AG09309 (cell line): ENCODE results near the gene ZSWIM5.
"Not testable (repeated sequence)": the region's sequence is repeated elsewhere in the genome, so short reads cannot be mapped to it uniquely, and the experiment has no call there.

ENCODE experiments used
- DNase-seq: peaks from one replicate; pipeline ENCODE4 v3.0.0-alpha.2; 2010; ENCODE audit warnings: low read depth
- H3K4me3 ChIP-seq: 2 replicates; pipeline ENCODE4 v1.5.1; 2011; ENCODE audit warnings: mild to moderate bottlenecking, low read depth, low read length, moderate library complexity; ENCODE audit not compliant: control insufficient read depth
- CTCF ChIP-seq: IDR thresholded peaks from 2 replicates; pipeline ENCODE4 v1.5.1; 2011; ENCODE audit warnings: mild to moderate bottlenecking, low read depth, low read length, inconsistent platforms; ENCODE audit not compliant: insufficient read depth, control insufficient read depth; ENCODE audit errors: missing control alignments

The ZSWIM5 gene

GRCh38 chr1:45187725-45188124 is 18.7 kb downstream of the ZSWIM5 start:
- no peak for TF ChIP-seq CTCF
- no peak overlapping the region for H3K4me3 ChIP-seq
- DNase-seq, result no peak

GRCh38 chr1:45179918-45180519 is 26.4 kb downstream of the ZSWIM5 start:
- not testable (repeated sequence) for DNase-seq, H3K4me3 ChIP-seq

- no peak for TF ChIP-seq CTCF
- H3K4me3 ChIP-seq, result no peak overlapping the region
- no peak for DNase-seq
Observed at GRCh38 chr1:45177452-45177851, 29.0 kb downstream of the ZSWIM5 start.

- TF ChIP-seq CTCF, result no peak
- H3K4me3 ChIP-seq, result no peak overlapping the region
- DNase-seq, result no peak
Observed at GRCh38 chr1:45172764-45173163, 33.6 kb downstream of the ZSWIM5 start.

- no peak for DNase-seq
- H3K4me3 ChIP-seq, result no peak overlapping the region
- TF ChIP-seq CTCF, result no peak
Observed at GRCh38 chr1:45172005-45172404, 34.4 kb downstream of the ZSWIM5 start.

- no peak for DNase-seq
- TF ChIP-seq CTCF, result no peak
- no peak overlapping the region for H3K4me3 ChIP-seq
Observed at GRCh38 chr1:45171575-45171974, 34.8 kb downstream of the ZSWIM5 start.

- no peak overlapping the region for H3K4me3 ChIP-seq
- DNase-seq, result no peak
- no peak for TF ChIP-seq CTCF
Observed at GRCh38 chr1:45170151-45170742, 36.2 kb downstream of the ZSWIM5 start.

- H3K4me3 ChIP-seq, DNase-seq: not testable (repeated sequence)
Observed at GRCh38 chr1:45167947-45168346, 38.5 kb downstream of the ZSWIM5 start.

GRCh38 chr1:45164307-45164706 is 42.1 kb downstream of the ZSWIM5 start:
- not testable (repeated sequence) for H3K4me3 ChIP-seq, DNase-seq

GRCh38 chr1:45163111-45163510 is 43.3 kb downstream of the ZSWIM5 start:
- not testable (repeated sequence) for H3K4me3 ChIP-seq, DNase-seq
